K562 (cell line): Measurements from ENCODE around the gene FRK. TPM values are rescaled to one million over a fixed set of nuclear protein-coding genes. Genes with fewer than 3 reads are reported as not detected.
A peak's percentile ranks its signal among the peaks of the same experiment; 100 is the strongest.

Experiments used
- ATAC-seq: fragments of 200-7000 bp; cut with Tn5 transposase; 3 replicates; pipeline ENCODE4 v1.9.1; 2020; ENCODE audit warnings: moderate library complexity
- BruUV-seq: library from RNA; stranded (reverse); fragments of 400-500 nt; replicated peaks from 2 replicates; lab custom pipeline; 2021; lab: Mats Ljungman, UMichigan
- CTCF ChIA-PET: fragments of 300-600 bp; formaldehyde crosslinking; extraction: SDS; loops from one replicate; lab custom pipeline; 2021; ENCODE audit warnings: low intra/inter-chr PET ratio; lab: Yijun Ruan, JAX
- POLR2A ChIA-PET: fragments of 300-600, 350-650 bp; sonication (Branson Sonifier 250); formaldehyde crosslinking; extraction: SDS; loops from one replicate; lab custom pipeline; 2021; ENCODE audit warnings: antibody characterized with exemption, inconsistent platforms; lab: Yijun Ruan, JAX
- DNase-seq, 4 experiments: peaks; one replicate each; pipeline versions ENCODE4 v3.0.0 to v3.0.0-alpha.2; 2011 to 2018; ENCODE audit warnings: low spot score in 3 of 4, mixed read lengths in 3 of 4; ENCODE audit errors: extremely low read depth in 1 of 4
- FAIRE-seq: peaks from 2 replicates; lab custom pipeline; 2011; peaks lifted over from hg19 to GRCh38; lab: Jason Lieb, UNC
- H2AFZ ChIP-seq: 2 replicates; pipeline ENCODE4 v1.6.0; 2011; ENCODE audit warnings: low read depth, low read length, control low read depth, inconsistent platforms
- H3K27ac ChIP-seq: fragments of 200-600 bp; 3 replicates; pipeline ENCODE4 v1.8.0; 2011; ENCODE audit warnings: low read depth, mild to moderate bottlenecking, control low read depth, inconsistent platforms, low read length, moderate library complexity, mixed read lengths; ENCODE audit errors: extremely low read depth
- H3K27me3 ChIP-seq, 2 experiments: fragments of 300-600 bp in 1 of 2; 2 replicates in 1 of 2; 3 replicates in 1 of 2; pipeline versions ENCODE4 v1.6.0 to v1.8.0; 2011; ENCODE audit warnings: inconsistent platforms in 2 of 2, low read length in 2 of 2, mild to moderate bottlenecking in 1 of 2, mixed read lengths in 1 of 2, moderate library complexity in 1 of 2; ENCODE audit not compliant: control insufficient read depth in 2 of 2, insufficient read depth in 2 of 2
- H3K36me3 ChIP-seq: fragments of 300-600 bp; 3 replicates; pipeline ENCODE4 v1.8.0; 2011; ENCODE audit warnings: mild to moderate bottlenecking, low read length, inconsistent platforms; ENCODE audit not compliant: control insufficient read depth, insufficient read depth
- H3K4me1 ChIP-seq, 2 experiments: fragments of 200-600 bp in 1 of 2; replicated peaks in 1 of 2; 2 replicates in 1 of 2; 3 replicates in 1 of 2; pipeline versions ENCODE4 v1.5.1 to v1.8.0; 2011; ENCODE audit warnings: inconsistent platforms in 2 of 2, low read length in 2 of 2, mild to moderate bottlenecking in 1 of 2, mixed read lengths in 1 of 2, moderate library complexity in 1 of 2; ENCODE audit not compliant: control insufficient read depth in 2 of 2, insufficient read depth in 2 of 2
- H3K4me2 ChIP-seq: 2 replicates; pipeline ENCODE4 v1.6.1; 2011; ENCODE audit warnings: low read length, control low read depth, inconsistent platforms, mixed read lengths; ENCODE audit not compliant: insufficient read depth
- H3K4me3 ChIP-seq: fragments of 200-600 bp; sonication (generic), shearing (Covaris generic); 2 replicates; pipeline ENCODE4 v1.5.1; 2016; ENCODE audit warnings: control low read depth, inconsistent platforms
- H3K79me2 ChIP-seq: fragments of 200-600 bp; 3 replicates; pipeline ENCODE4 v1.8.0; 2011; ENCODE audit warnings: low read length, inconsistent platforms; ENCODE audit not compliant: control insufficient read depth, insufficient read depth
- H3K9ac ChIP-seq, 2 experiments: 2 replicates each; pipeline versions ENCODE4 v1.6.0 to v1.6.1; 2011; ENCODE audit warnings: low read depth in 2 of 2, low read length in 2 of 2, control low read depth in 1 of 2, inconsistent platforms in 1 of 2, mild to moderate bottlenecking in 1 of 2, mixed read lengths in 1 of 2; ENCODE audit not compliant: insufficient read depth in 1 of 2
- H3K9me1 ChIP-seq: one replicate; pipeline ENCODE4 v1.6.0; 2011; ENCODE audit warnings: inconsistent platforms, mild to moderate bottlenecking, low read length, moderate library complexity; ENCODE audit not compliant: control insufficient read depth, insufficient read depth
- H3K9me3 ChIP-seq: replicated peaks from 2 replicates; pipeline ENCODE4 v1.5.1; 2011; ENCODE audit warnings: low read depth, low read length, inconsistent platforms; ENCODE audit not compliant: control insufficient read depth, insufficient read depth
- H4K20me1 ChIP-seq: replicated peaks from 2 replicates; pipeline ENCODE4 v1.6.1; 2011; ENCODE audit warnings: low read length, inconsistent platforms, mixed read lengths; ENCODE audit not compliant: control insufficient read depth, insufficient read depth
- ARID1B ChIP-seq: fragments of 450-650 bp; IDR thresholded peaks from 2 replicates; pipeline ENCODE4 v1.6.1; 2016; ENCODE audit warnings: antibody characterized with exemption, mild to moderate bottlenecking, inconsistent platforms
- CBFA2T2 ChIP-seq: fragments of 450-650 bp; conservative IDR thresholded peaks from 2 replicates; pipeline ENCODE4 v1.6.1; 2017; ENCODE audit warnings: mild to moderate bottlenecking
- CBFA2T3 ChIP-seq: fragments of 450-650 bp; IDR thresholded peaks from 2 replicates; pipeline ENCODE4 v1.6.1; 2017
- CREB3L1 ChIP-seq: fragments of 450-650 bp; IDR thresholded peaks from 2 replicates; pipeline ENCODE4 v1.6.1; 2014; ENCODE audit warnings: low read depth, mild to moderate bottlenecking, moderate library complexity, borderline replicate concordance
- CXXC5 ChIP-seq: fragments of 250-450 bp; sonication (Bioruptor Pico); IDR thresholded peaks from 2 replicates; pipeline ENCODE4 v1.8.0; 2022; ENCODE audit warnings: inconsistent platforms, mild to moderate bottlenecking, moderate library complexity
- EP300 ChIP-seq: IDR thresholded peaks from 2 replicates; pipeline ENCODE4 v1.6.1; 2012; ENCODE audit warnings: low read length, improper control_type of control experiment
- GTF2E2 ChIP-seq: fragments of 200-800 bp; sonication (Bioruptor generic); IDR thresholded peaks from 2 replicates; pipeline ENCODE4 v1.6.1; 2016; ENCODE audit warnings: missing genetic modification characterization, missing compliant biosample characterization
- HLTF ChIP-seq: fragments of 450-650 bp; IDR thresholded peaks from 2 replicates; pipeline ENCODE4 v1.6.1; 2016
- KLF16 ChIP-seq: IDR thresholded peaks from 2 replicates; pipeline ENCODE4 v1.6.1; 2016; ENCODE audit warnings: antibody characterized with exemption
- L3MBTL2 ChIP-seq: fragments of 450-650 bp; IDR thresholded peaks from 2 replicates; pipeline ENCODE4 v1.6.1; 2016; ENCODE audit warnings: mild to moderate bottlenecking, moderate library complexity
- MAZ ChIP-seq, 2 experiments: fragments of 450-650 bp in 1 of 2; sonication (generic) in 1 of 2; formaldehyde crosslinking; IDR thresholded peaks in 1 of 2; conservative IDR thresholded peaks in 1 of 2; 2 replicates each; pipeline versions ENCODE4 v1.4.0 to v1.5.0; 2020; ENCODE audit warnings: mild to moderate bottlenecking in 1 of 2, missing genetic modification reagents in 1 of 2
- NCOR1 ChIP-seq: fragments of 450-650 bp; IDR thresholded peaks from 2 replicates; pipeline ENCODE4 v1.6.1; 2016; ENCODE audit warnings: mild to moderate bottlenecking, moderate library complexity
- PRPF4 ChIP-seq: fragments of 200-400 bp; formaldehyde crosslinking; IDR thresholded peaks from one replicate; pipeline ENCODE4 v1.6.1; 2017; ENCODE audit warnings: low read length, low read depth, mild to moderate bottlenecking; ENCODE audit not compliant: insufficient read depth, poor library complexity, severe bottlenecking
- RCOR1 ChIP-seq, 2 experiments: IDR thresholded peaks; 2 replicates each; pipeline ENCODE4 v1.6.1; 2012; ENCODE audit warnings: low read depth in 2 of 2, low read length in 2 of 2, borderline replicate concordance in 1 of 2, improper control_type of control experiment in 1 of 2
- SMAD4 ChIP-seq: fragments of 250-450 bp; sonication (Bioruptor Pico); conservative IDR thresholded peaks from 2 replicates; pipeline ENCODE4 v1.8.0; 2021; ENCODE audit warnings: inconsistent platforms, mild to moderate bottlenecking, moderate library complexity
- STAT5A ChIP-seq: IDR thresholded peaks from 2 replicates; pipeline ENCODE4 v1.6.1; 2012; ENCODE audit warnings: low read length, inconsistent platforms, borderline replicate concordance
- TAL1 ChIP-seq: fragments of 450-650 bp; IDR thresholded peaks from 2 replicates; pipeline ENCODE4 v1.6.1; 2016; ENCODE audit warnings: mild to moderate bottlenecking
- TCF7 ChIP-seq: sonication (generic); IDR thresholded peaks from 2 replicates; pipeline ENCODE4 v1.6.1; 2016; ENCODE audit warnings: antibody characterized with exemption, borderline replicate concordance
- TEAD4 ChIP-seq, 2 experiments: sonication (generic) in 1 of 2; formaldehyde crosslinking in 1 of 2; IDR thresholded peaks; 2 replicates each; pipeline versions ENCODE4 v1.6.1 to v1.8.0; 2012 to 2022; ENCODE audit warnings: borderline replicate concordance in 1 of 2, inconsistent platforms in 1 of 2, low read length in 1 of 2, mild to moderate bottlenecking in 1 of 2, missing genetic modification reagents in 1 of 2
- ZBTB1 ChIP-seq: sonication (generic); formaldehyde crosslinking; IDR thresholded peaks from 2 replicates; pipeline ENCODE4 v1.8.1; 2023; ENCODE audit warnings: missing genetic modification reagents, low read depth, mild to moderate bottlenecking, borderline replicate concordance
- ZNF143 ChIP-seq: sonication (generic); formaldehyde crosslinking; IDR thresholded peaks from 2 replicates; pipeline ENCODE4 v1.9.0; 2022; ENCODE audit warnings: mild to moderate bottlenecking, missing genetic modification reagents
- ZNF766 ChIP-seq: fragments of 200-800 bp; sonication (Bioruptor generic); conservative IDR thresholded peaks from 2 replicates; pipeline ENCODE4 v1.6.1; 2016; ENCODE audit warnings: missing genetic modification characterization, missing compliant biosample characterization
- WGBS: fragments of 100-300 bp; shearing (Covaris generic); methylation state at CpG from one replicate; pipeline ENCODE4 v1.1.6; 2016; ENCODE audit warnings: low coverage, mixed read lengths; ENCODE audit not compliant: insufficient coverage; ENCODE audit errors: missing lambda C conversion rate; 5-methylcytosine and 5-hydroxymethylcytosine counted together
- in situ Hi-C: fragments of 300-500 bp; cut with MboI; formaldehyde crosslinking; loops from 4 replicates; pipeline ENCODE4 v1.15.0; 2018; ENCODE audit warnings: inconsistent platforms, mixed read lengths
- intact Hi-C: fragments of 100-400 bp; cut with micrococcal nuclease; formaldehyde crosslinking; loops from 2 replicates; pipeline ENCODE4 v1.14.2; 2022
- polyA plus RNA-seq, 8 experiments: library from polyadenylated mRNA; depleted of rRNA in 4 of 8; stranded (reverse) in 5 of 8; unstranded in 3 of 8; fragments of >200 nt; fragmentation: Nextera tagmentation in 2 of 8; fragmentation: Illumina TruSeq in 1 of 8; extraction: Ambion mirVana in 2 of 8; extraction: Trizol in 1 of 8; gene quantifications; 2 replicates each; pipeline versions ENCODE4 v1.2.1 to v1.2.3, GENCODE V29; 2011 to 2014; ENCODE audit warnings: inconsistent platforms in 1 of 8, missing spikeins in 1 of 8
- total RNA-seq, 7 experiments: library from RNA; depleted of rRNA in 6 of 7; stranded (reverse); fragments of >200 nt in 6 of 7; fragmentation: Illumina TruSeq in 2 of 7; extraction: Trizol in 2 of 7; gene quantifications; 2 replicates each; pipeline versions ENCODE4 v1.2.1 to v1.2.3, GENCODE V29; 2011 to 2021; ENCODE audit warnings: low replicate concordance in 1 of 7

Gene FRK
- total and polyA plus RNA-seq, 9 of the 15 experiments (the other 6 are each of a cell fraction or from before 2014, with no cell fraction given): 0.01 to 0.29 (median 0.09) TPM

- Histone ChIP-seq H3K79me2 (no peaks in the 10 kb centered on the region), H3K4me2 (peak overlapping the region; percentile 23), H3K4me1 (peaks cover 5 to 12% of the 10 kb centered on the region in 2 experiments; a peak in 4 of 5 replicates), H3K4me3 (no peak overlapping the region), H3K27me3 (no peaks in the 10 kb centered on the region), H3K9me3 (no peaks in the 10 kb centered on the region), H3K36me3 (no peaks in the 10 kb centered on the region), H3K27ac (peak overlapping the region; percentile 32; the same call in 1 of the 3 replicates), H4K20me1 (no peaks in the 10 kb centered on the region), H2AFZ (peak overlapping the region; percentile 40; the same call in 1 of the 2 replicates), H3K9ac (no peak overlapping the region; a peak in 1 of 4 replicates), H3K9me1 (no peaks in the 10 kb centered on the region)
- peak; percentile 89 for ATAC-seq
- WGBS: under 1% methylated on average over 12 of the region's 13 CpGs
- DNase-seq: peak in 2 of 4 experiments; percentile 30 to 73
- ChIA-PET CTCF (no interaction called here), POLR2A (interaction anchor here (1.0 kb wide), 1 partner anchor 14 kb away, joined by 3 read pairs; no protein-coding TSS in a partner anchor)
- in situ Hi-C loops (no loop called here), intact Hi-C loops (loop anchor here (5.0 kb wide), 1 partner anchor 37 kb away; no protein-coding TSS in a partner anchor)
- BruUV-seq: no TSS peak
- peak; percentile 85 for FAIRE-seq
- TF ChIP-seq ZNF143 (no peak), CBFA2T2 (peak; percentile 62), EP300 (peak; percentile 18; the same call in 1 of the 2 replicates), ARID1B (peak; percentile 75), ZNF766 (0 out of 2 replicates have a peak, but pooled peaks have one; percentile 71), HLTF (no peak), RCOR1 (IDR thresholded peaks at IDR 0.05; ENCODE audit: borderline replicate concordance in 1 of 2, low read depth in 2 of 2, low read length in 2 of 2) (peak in 1 of 2 experiments; percentile 75; a peak in 1 of 4 replicates), GTF2E2 (no peak), NCOR1 (peak; percentile 47), MAZ (CRISPR knock-in tag; conservative IDR thresholded peaks at IDR 0.05 in 1 of 2, IDR thresholded peaks at IDR 0.05 in 1 of 2) (peak in 1 of 2 experiments; percentile 41; a peak in 1 of 4 replicates), TEAD4 (IDR thresholded peaks at IDR 0.05; ENCODE audit: low read length) (peak; percentile 72), TEAD4 (CRISPR knock-in tag; IDR thresholded peaks at IDR 0.05; ENCODE audit: borderline replicate concordance) (no peak), ZBTB1 (CRISPR knock-in tag) (no peak), CREB3L1 (peak; percentile 20; the same call in 1 of the 2 replicates), TAL1 (peak; percentile 66), CXXC5 (0 out of 2 replicates have a peak, but pooled peaks have one; percentile 37), PRPF4 (no peak), SMAD4 (CRISPR knock-in tag) (no peak; the same call in 1 of the 2 replicates), STAT5A (peak; percentile 47), TCF7 (0 out of 2 replicates have a peak, but pooled peaks have one; percentile 31), L3MBTL2 (peak; percentile 29; the same call in 1 of the 2 replicates), CBFA2T3 (peak; percentile 81), KLF16 (peak; percentile 12; the same call in 1 of the 2 replicates)
These were observed 749 bp downstream of the FRK start for GRCh38 chr6:116059713-116060571.
